Natural killer cell (primary cell): Measurements from ENCODE around the gene GPNMB. TPM values are rescaled to one million over a fixed set of nuclear protein-coding genes. Genes with fewer than 3 reads are reported as not detected.

ENCODE experiments used
- ATAC-seq, 3 donors: fragments of 150-1000 bp in 2 of 3; fragments of 200-7000 bp in 1 of 3; cut with Tn5 transposase; 1 replicate in 1 of 3; 2 replicates in 2 of 3; pipeline ENCODE4 v1.10.0; 2021; ENCODE audit warnings: mild to moderate bottlenecking in 2 of 3, moderate library complexity in 2 of 3
- DNase-seq, 2 donors: peaks; one replicate each; pipeline versions ENCODE4 v3.0.0 to v3.0.0-alpha.2; 2013 to 2021; ENCODE audit warnings: mixed read lengths in 1 of 2
- H3K27ac ChIP-seq: one replicate; pipeline ENCODE4 v1.5.1; 2013; ENCODE audit warnings: mild to moderate bottlenecking, low read length
- H3K27me3 ChIP-seq: one replicate; pipeline ENCODE4 v1.6.1; 2013; ENCODE audit warnings: low read length; ENCODE audit not compliant: control insufficient read depth, insufficient read depth
- H3K36me3 ChIP-seq: one replicate; pipeline ENCODE4 v1.6.1; 2013; ENCODE audit warnings: low read length; ENCODE audit not compliant: control insufficient read depth, insufficient read depth
- H3K4me1 ChIP-seq: one replicate; pipeline ENCODE4 v1.6.1; 2013; ENCODE audit warnings: low read length; ENCODE audit not compliant: control insufficient read depth, insufficient read depth
- H3K4me3 ChIP-seq: one replicate; pipeline ENCODE4 v1.5.1; 2013; ENCODE audit warnings: low read length
- H3K9me3 ChIP-seq: one replicate; pipeline ENCODE4 v1.6.1; 2013; ENCODE audit warnings: low read length; ENCODE audit not compliant: control insufficient read depth, insufficient read depth
- H3K27ac Mint-ChIP-seq, 2 donors: one replicate each; pipeline ENCODE4 v1.8.0; 2022; ENCODE audit warnings: mild to moderate bottlenecking in 2 of 2, mixed read lengths in 2 of 2, moderate library complexity in 1 of 2
- H3K27me3 Mint-ChIP-seq, 2 donors: one replicate each; pipeline ENCODE4 v1.8.0; 2022; ENCODE audit warnings: low read depth in 2 of 2, mixed read lengths in 2 of 2
- H3K36me3 Mint-ChIP-seq: one replicate; pipeline ENCODE4 v1.8.0; 2022; ENCODE audit warnings: mixed read lengths
- H3K4me1 Mint-ChIP-seq, 2 donors: one replicate each; pipeline ENCODE4 v1.8.0; 2022; ENCODE audit warnings: mixed read lengths in 2 of 2
- H3K4me3 Mint-ChIP-seq: one replicate; pipeline ENCODE4 v1.8.0; 2022; ENCODE audit warnings: mild to moderate bottlenecking, moderate library complexity, mixed read lengths
- H3K9me3 Mint-ChIP-seq, 2 donors: one replicate each; pipeline ENCODE4 v1.8.0; 2022; ENCODE audit warnings: mixed read lengths in 2 of 2
- CTCF ChIP-seq: fragments of 200-600 bp; IDR thresholded peaks from one replicate; pipeline ENCODE4 v1.8.0; 2022; ENCODE audit warnings: antibody characterized with exemption
- WGBS: methylation state at CpG from one replicate; pipeline ENCODE4 v1.1.7; 2013; ENCODE audit warnings: missing lambda C conversion rate; ENCODE audit not compliant: insufficient coverage; 5-methylcytosine and 5-hydroxymethylcytosine counted together
- intact Hi-C: fragments of 100-400 bp; cut with micrococcal nuclease; formaldehyde crosslinking; loops from one replicate; pipeline ENCODE4 v1.14.2; 2022
- total RNA-seq, 4 donors: library from RNA; stranded (reverse); fragments of 120-200 nt in 1 of 4; gene quantifications; one replicate each; pipeline versions ENCODE4 v1.2.3 to v1.2.4, GENCODE V29; 2013 to 2022

GPNMB gene
- total RNA-seq, 3 donors from 2014 or later (not counting 1 experiment from before 2014, with no cell fraction given), result not detected

GRCh38 chr7:23256731-23257130 is 10.2 kb downstream of the GPNMB start:
- H3K9me3 ChIP-seq, result no peaks in the 10 kb centered on the region
- intact Hi-C loops, result no loop called here

GRCh38 chr7:23260371-23260770 is 13.8 kb downstream of the GPNMB start:
- no peaks in the 10 kb centered on the region for H3K36me3 Mint-ChIP-seq
- no peak overlapping the region for H3K4me3 Mint-ChIP-seq
- H3K27me3 Mint-ChIP-seq, result peaks cover 6 to 11% of the 10 kb centered on the region in 2 donors
- no peak overlapping the region for H3K27ac Mint-ChIP-seq
- Histone ChIP-seq H3K4me1 (no peaks in the 10 kb centered on the region), H3K36me3 (no peaks in the 10 kb centered on the region), H3K27ac (no peak overlapping the region), H3K9me3 (no peaks in the 10 kb centered on the region), H3K4me3 (no peak overlapping the region), H3K27me3 (no peaks in the 10 kb centered on the region)
- no peaks in the 10 kb centered on the region for H3K4me1 Mint-ChIP-seq
- no peak for ATAC-seq
- intact Hi-C loops, result no loop called here
- TF ChIP-seq CTCF, result no peak
- H3K9me3 Mint-ChIP-seq, result no peaks in the 10 kb centered on the region
- DNase-seq, result no peak
- WGBS, result 87% methylated on average over 8 of the region's 10 CpGs

More at GRCh38 chr7:23256731-23257130, 10.2 kb downstream of the GPNMB start:
- peaks cover 0 to 2% of the 10 kb centered on the region in 2 donors for H3K9me3 Mint-ChIP-seq
- H3K27ac ChIP-seq, result no peak overlapping the region
- H3K4me3 ChIP-seq, result no peak overlapping the region
- 93% methylated on average over 7 of the region's 7 CpGs for WGBS
- H3K4me1 Mint-ChIP-seq, result no peaks in the 10 kb centered on the region
- ATAC-seq, result no peak
- no peaks in the 10 kb centered on the region for H3K4me1 ChIP-seq
- H3K27me3 ChIP-seq, result no peaks in the 10 kb centered on the region
- no peak for DNase-seq
- H3K4me3 Mint-ChIP-seq, result no peak overlapping the region
- peaks cover 18 to 20% of the 10 kb centered on the region in 2 donors for H3K27me3 Mint-ChIP-seq
- H3K36me3 ChIP-seq, result no peaks in the 10 kb centered on the region
- H3K36me3 Mint-ChIP-seq, result no peaks in the 10 kb centered on the region
- TF ChIP-seq CTCF, result no peak
- no peak overlapping the region for H3K27ac Mint-ChIP-seq

- Mint-ChIP-seq H3K27me3 (peaks cover 0 to 11% of the 10 kb centered on the region in 2 donors), H3K27ac (no peak overlapping the region), H3K4me1 (no peaks in the 10 kb centered on the region), H3K4me3 (no peak overlapping the region), H3K9me3 (no peaks in the 10 kb centered on the region), H3K36me3 (no peaks in the 10 kb centered on the region)
- H3K27ac ChIP-seq, result no peak overlapping the region
- no peaks in the 10 kb centered on the region for H3K4me1 ChIP-seq
- peak in 1 of 2 donors; percentile 79 for DNase-seq
- intact Hi-C loops, result no loop called here
- H3K36me3 ChIP-seq, result no peaks in the 10 kb centered on the region
- peak; percentile 86 to 94 (median 91) for ATAC-seq
- no peaks in the 10 kb centered on the region for H3K9me3 ChIP-seq
- peak; percentile 72 for TF ChIP-seq CTCF
- no peaks in the 10 kb centered on the region for H3K27me3 ChIP-seq
- WGBS, result 6% methylated on average over 2 of the region's 7 CpGs
- no peak overlapping the region for H3K4me3 ChIP-seq
These were observed 15.4 kb downstream of the GPNMB start for GRCh38 chr7:23261843-23262452.

GRCh38 chr7:23264916-23265458 is 18.4 kb downstream of the GPNMB start:
- no peaks in the 10 kb centered on the region for H3K27me3 ChIP-seq
- H3K9me3 ChIP-seq, result no peaks in the 10 kb centered on the region
- no peaks in the 10 kb centered on the region for H3K9me3 Mint-ChIP-seq
- H3K36me3 ChIP-seq, result no peaks in the 10 kb centered on the region
- ATAC-seq, result no peak
- no peak for DNase-seq
- H3K4me1 Mint-ChIP-seq, result no peaks in the 10 kb centered on the region
- H3K4me1 ChIP-seq, result no peaks in the 10 kb centered on the region
- no peak overlapping the region for H3K27ac ChIP-seq
- H3K4me3 ChIP-seq, result no peak overlapping the region
- H3K27ac Mint-ChIP-seq, result no peak overlapping the region
- WGBS, result 68% methylated on average over 5 of the region's 7 CpGs
- no peak overlapping the region for H3K4me3 Mint-ChIP-seq
- H3K36me3 Mint-ChIP-seq, result no peaks in the 10 kb centered on the region
- no peak for TF ChIP-seq CTCF
- peaks cover 2 to 6% of the 10 kb centered on the region in 2 donors for H3K27me3 Mint-ChIP-seq
- intact Hi-C loops, result no loop called here
